Measurements from ENCODE around the gene SLC39A1.
A peak's percentile ranks its signal among the peaks of the same experiment; 100 is the strongest.
"Not testable (repeated sequence)": the region's sequence is repeated elsewhere in the genome, so short reads cannot be mapped to it uniquely, and the experiment has no call there.

The SLC39A1 gene

GRCh38 chr1:153963030-153963849, at the start of gene SLC39A1:
TSS of gene SLC39A1 (minus strand) at chr1:153963537. CDS start at chr1:153962715, 822 bp downstream.
- DNase-seq: peak; percentile 97 to 98

- DNase-seq: not testable (repeated sequence)
Observed at GRCh38 chr1:154012543-154012942, 49.2 kb upstream of the SLC39A1 start.

- DNase-seq: no peak
Observed at GRCh38 chr1:154012129-154012528, 48.8 kb upstream of the SLC39A1 start.

- DNase-seq: no peak
Observed at GRCh38 chr1:154006136-154006535, 42.8 kb upstream of the SLC39A1 start.

- DNase-seq: no peak
Observed at GRCh38 chr1:154000420-154000819, 37.1 kb upstream of the SLC39A1 start.

- not testable (repeated sequence) for DNase-seq
Observed at GRCh38 chr1:153996882-153997281, 33.5 kb upstream of the SLC39A1 start.

- no peak for DNase-seq
Observed at GRCh38 chr1:153995640-153996039, 32.3 kb upstream of the SLC39A1 start.

GRCh38 chr1:153995202-153995601, 31.9 kb upstream of the SLC39A1 start:
- DNase-seq: no peak

GRCh38 chr1:153991806-153992205, 28.5 kb upstream of the SLC39A1 start:
- DNase-seq: no peak

GRCh38 chr1:153991151-153991630, 27.9 kb upstream of the SLC39A1 start:
- DNase-seq: no peak

GRCh38 chr1:153990468-153991150, 27.3 kb upstream of the SLC39A1 start, which contains the start of gene RPS27:
TSS of gene RPS27 (plus strand) at chr1:153990762. CDS start at chr1:153990797, 35 bp downstream.
- peak; percentile 98 to 99 for DNase-seq

- DNase-seq: no peak
Observed at GRCh38 chr1:153987621-153988020, 24.3 kb upstream of the SLC39A1 start.

GRCh38 chr1:153985941-153986761, 22.8 kb upstream of the SLC39A1 start, which contains the start of gene RAB13:
TSS of gene RAB13 (minus strand) at chr1:153986339. CDS start at chr1:153986236, 103 bp downstream.
- DNase-seq: no peak

GRCh38 chr1:153985341-153985912, 22.1 kb upstream of the SLC39A1 start:
- peak in 1 of 2 experiments; percentile 19 for DNase-seq

- no peak for DNase-seq
Observed at GRCh38 chr1:153984123-153984894, 21.0 kb upstream of the SLC39A1 start.

- not testable (repeated sequence) for DNase-seq
Observed at GRCh38 chr1:153981735-153982134, 18.4 kb upstream of the SLC39A1 start.

GRCh38 chr1:153979091-153979490, 15.8 kb upstream of the SLC39A1 start:
- DNase-seq: not testable (repeated sequence)

GRCh38 chr1:153978274-153978909, 15.1 kb upstream of the SLC39A1 start:
- no peak for DNase-seq

- peak; percentile 90 to 91 for DNase-seq
Observed at GRCh38 chr1:153977250-153978240, 14.2 kb upstream of the SLC39A1 start, which contains the start of gene JTB. TSS of gene JTB (minus strand) at chr1:153977674. CDS start at chr1:153977252, 422 bp downstream.

- no peak for DNase-seq
Observed at GRCh38 chr1:153976819-153977249, 13.5 kb upstream of the SLC39A1 start.

Measured in Kasumi-1 (cell line).